Measurements from ENCODE around the gene FIBCD1.
A peak's percentile ranks its signal among the peaks of the same experiment; 100 is the strongest.

The FIBCD1 gene

DNA sequence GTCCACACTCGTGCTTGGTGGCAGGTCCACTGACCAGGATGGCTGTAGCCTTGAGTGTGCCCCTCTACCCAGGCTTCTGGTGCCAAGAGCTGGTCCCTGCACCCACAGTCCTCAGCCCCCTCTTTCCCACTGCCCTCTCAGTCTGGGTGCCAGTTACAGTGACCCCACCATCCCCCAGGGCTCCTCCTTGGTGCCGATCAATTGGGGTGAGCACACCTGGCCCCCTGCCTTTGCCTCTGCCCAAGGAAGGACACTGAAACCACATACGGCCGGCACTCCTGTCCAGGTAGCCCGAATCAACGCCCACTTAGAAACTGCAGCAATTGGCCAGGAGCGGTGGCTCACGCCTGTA lies 24.0 kb downstream of the FIBCD1 start:
- no peak for DNase-seq (ENCODE audit: low spot score)
- H3K4me2 ChIP-seq (ENCODE audit: insufficient read depth, low read length, poor library complexity, severe bottlenecking) = no peak overlapping the region
- peak overlapping the region; percentile 16 for H2BK12ac ChIP-seq (ENCODE audit: low read length)
- H2BK120ac ChIP-seq (ENCODE audit: low read depth, low read length) = no peak overlapping the region
- H2BK5ac ChIP-seq (ENCODE audit: low read length) = no peak overlapping the region
- H3K27ac ChIP-seq (replicated peaks; ENCODE audit: low read length) = no peak overlapping the region
- H3K27me3 ChIP-seq (ENCODE audit: control insufficient read depth in 3 of 3, insufficient read depth in 3 of 3, low read depth in 1 of 3, low read length in 3 of 3) = peaks cover 0 to 69% (median 2%) of the 10 kb centered on the region in 3 experiments
- H3K23ac ChIP-seq (ENCODE audit: low read depth, low read length, poor library complexity) = peak overlapping the region; percentile 99
- H3K9me3 ChIP-seq (replicated peaks in 1 of 2; ENCODE audit: control insufficient read depth in 2 of 2, insufficient read depth in 1 of 2, low read depth in 1 of 2, low read length in 2 of 2) = no peaks in the 10 kb centered on the region
- H3K4ac ChIP-seq (ENCODE audit: low read length) = peak overlapping the region; percentile 66
- H3K36me3 ChIP-seq (replicated peaks in 1 of 2; ENCODE audit: control insufficient read depth in 2 of 2, insufficient read depth in 2 of 2, low read length in 2 of 2) = no peaks in the 10 kb centered on the region
- peak overlapping the region; percentile 92 for H4K91ac ChIP-seq (ENCODE audit: low read depth, low read length, poor library complexity)
- H3K79me1 ChIP-seq (ENCODE audit: low read depth, low read length) = peaks cover 3% of the 10 kb centered on the region
- peak overlapping the region; percentile 84 for H2AK5ac ChIP-seq (ENCODE audit: low read depth, low read length)
- H3K4me3 ChIP-seq (ENCODE audit: low read length in 2 of 2) = no peak overlapping the region
- no peak overlapping the region for H4K8ac ChIP-seq (ENCODE audit: low read depth, low read length)
- H3K9ac ChIP-seq (ENCODE audit: low read depth, low read length, poor library complexity) = peak overlapping the region; percentile 63
- no CpG with 5 or more reads among the region's 8 CpGs for WGBS, 2 donors (ENCODE audit: extremely low coverage in 2 of 2, insufficient read length in 2 of 2, insufficient replicate concordance in 1 of 2)
- H2AFZ ChIP-seq (ENCODE audit: low read length) = no peak overlapping the region
- peak overlapping the region; percentile 47 for H3K14ac ChIP-seq (ENCODE audit: low read length)
- peak overlapping the region; percentile 94 for H2BK15ac ChIP-seq (ENCODE audit: low read length)
- H3K4me1 ChIP-seq (ENCODE audit: control insufficient read depth in 2 of 2, insufficient read depth in 1 of 2, low read depth in 1 of 2, low read length in 2 of 2) = peaks cover 10 to 14% of the 10 kb centered on the region in 2 donors
- peak overlapping the region; percentile 52 for H3K18ac ChIP-seq (ENCODE audit: low read length)

GRCh38 chr9:130914417-130915095 lies 24.5 kb downstream of the FIBCD1 start:
- Histone ChIP-seq H2BK15ac (ENCODE audit: low read length) (peak overlapping the region; percentile 94), H3K4me3 (ENCODE audit: low read length in 2 of 2) (no peak overlapping the region), H4K8ac (ENCODE audit: low read depth, low read length) (no peak overlapping the region), H3K9me3 (replicated peaks in 1 of 2; ENCODE audit: control insufficient read depth in 2 of 2, insufficient read depth in 1 of 2, low read depth in 1 of 2, low read length in 2 of 2) (no peaks in the 10 kb centered on the region), H3K79me1 (ENCODE audit: low read depth, low read length) (peaks cover 3% of the 10 kb centered on the region), H3K23ac (ENCODE audit: low read depth, low read length, poor library complexity) (peak overlapping the region; percentile 99), H3K27me3 (ENCODE audit: control insufficient read depth in 3 of 3, insufficient read depth in 3 of 3, low read depth in 1 of 3, low read length in 3 of 3) (peaks cover 0 to 64% (median 2%) of the 10 kb centered on the region in 3 experiments), H2BK120ac (ENCODE audit: low read depth, low read length) (no peak overlapping the region), H3K9ac (ENCODE audit: low read depth, low read length, poor library complexity) (peak overlapping the region; percentile 63), H3K18ac (ENCODE audit: low read length) (peak overlapping the region; percentile 52), H3K4me2 (ENCODE audit: insufficient read depth, low read length, poor library complexity, severe bottlenecking) (no peak overlapping the region), H3K14ac (ENCODE audit: low read length) (peak overlapping the region; percentile 47), H3K27ac (replicated peaks; ENCODE audit: low read length) (no peak overlapping the region), H2AFZ (ENCODE audit: low read length) (no peak overlapping the region), H3K4me1 (ENCODE audit: control insufficient read depth in 2 of 2, insufficient read depth in 1 of 2, low read depth in 1 of 2, low read length in 2 of 2) (peaks cover 10% of the 10 kb centered on the region in 2 donors), H2BK5ac (ENCODE audit: low read length) (no peak overlapping the region), H3K36me3 (replicated peaks in 1 of 2; ENCODE audit: control insufficient read depth in 2 of 2, insufficient read depth in 2 of 2, low read length in 2 of 2) (no peaks in the 10 kb centered on the region), H2BK12ac (ENCODE audit: low read length) (peak overlapping the region; percentile 16), H4K91ac (ENCODE audit: low read depth, low read length, poor library complexity) (peak overlapping the region; percentile 92), H2AK5ac (ENCODE audit: low read depth, low read length) (peak overlapping the region; percentile 84), H3K4ac (ENCODE audit: low read length) (peak overlapping the region; percentile 66)
- no peak for DNase-seq (ENCODE audit: low spot score)
- no CpG with 5 or more reads among the region's 24 CpGs for WGBS, 2 donors (ENCODE audit: extremely low coverage in 2 of 2, insufficient read length in 2 of 2, insufficient replicate concordance in 1 of 2)

DNA sequence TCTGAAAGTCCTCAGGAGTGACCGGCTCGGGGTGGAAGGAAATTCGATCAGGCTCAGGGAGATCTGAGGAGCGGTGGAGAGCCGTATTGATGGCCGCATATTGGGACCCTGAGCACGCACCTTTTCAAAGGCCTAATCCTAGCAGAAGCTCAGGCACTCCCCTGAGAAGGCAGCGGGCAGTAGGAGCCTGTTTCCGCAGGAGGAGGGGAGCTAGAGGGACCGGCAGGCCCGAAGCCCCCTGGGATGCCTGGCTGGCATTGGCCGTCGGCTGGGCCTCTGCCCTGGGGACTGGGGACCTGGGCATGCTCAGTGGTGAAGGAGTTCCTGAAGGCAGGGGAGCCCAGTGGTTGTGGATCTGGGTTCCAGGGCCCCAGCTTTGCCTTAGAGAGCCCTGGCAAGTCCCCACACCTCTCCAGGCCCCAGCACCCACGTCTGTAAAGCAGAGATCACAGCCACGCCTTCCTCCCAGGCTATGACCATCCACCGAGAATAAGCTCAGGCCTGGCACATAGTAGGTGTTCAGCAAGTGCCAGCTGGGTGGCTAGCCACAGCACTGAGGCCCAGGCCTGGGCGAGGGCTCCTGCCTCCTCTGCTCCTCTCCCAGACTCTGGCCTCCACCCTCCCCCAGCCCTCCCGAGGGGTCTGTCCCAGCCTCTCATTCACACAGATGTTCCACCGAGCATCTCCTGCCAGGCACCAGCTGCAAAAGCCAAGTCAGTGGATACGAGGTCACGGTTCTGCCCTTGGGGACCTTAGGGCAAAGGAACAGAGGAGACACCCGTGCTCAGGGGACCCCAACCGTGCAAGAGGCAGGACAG lies 25.2 kb downstream of the FIBCD1 start:
- peak overlapping the region; percentile 18 for H3K4me2 ChIP-seq (ENCODE audit: insufficient read depth, low read length, poor library complexity, severe bottlenecking)
- no peaks in the 10 kb centered on the region for H3K9me3 ChIP-seq (replicated peaks in 1 of 2; ENCODE audit: control insufficient read depth in 2 of 2, insufficient read depth in 1 of 2, low read depth in 1 of 2, low read length in 2 of 2)
- H3K4me1 ChIP-seq (ENCODE audit: control insufficient read depth in 2 of 2, insufficient read depth in 1 of 2, low read depth in 1 of 2, low read length in 2 of 2) = peaks cover 9 to 10% of the 10 kb centered on the region in 2 donors
- peak overlapping the region; percentile 70 for H2AK5ac ChIP-seq (ENCODE audit: low read depth, low read length)
- no peak overlapping the region for H3K4ac ChIP-seq (ENCODE audit: low read length)
- H3K9ac ChIP-seq (ENCODE audit: low read depth, low read length, poor library complexity) = no peak overlapping the region
- no peak overlapping the region for H3K27ac ChIP-seq (replicated peaks; ENCODE audit: low read length)
- peaks cover 3% of the 10 kb centered on the region for H3K79me1 ChIP-seq (ENCODE audit: low read depth, low read length)
- peak overlapping the region; percentile 50 for H3K18ac ChIP-seq (ENCODE audit: low read length)
- peak overlapping the region; percentile 99 for H3K23ac ChIP-seq (ENCODE audit: low read depth, low read length, poor library complexity)
- peak overlapping the region; percentile 15 for H2BK15ac ChIP-seq (ENCODE audit: low read length)
- H2AFZ ChIP-seq (ENCODE audit: low read length) = peak overlapping the region; percentile 76
- H3K14ac ChIP-seq (ENCODE audit: low read length) = peak overlapping the region; percentile 2
- no peak overlapping the region for H3K4me3 ChIP-seq (ENCODE audit: low read length in 2 of 2)
- H2BK5ac ChIP-seq (ENCODE audit: low read length) = no peak overlapping the region
- no peaks in the 10 kb centered on the region for H3K36me3 ChIP-seq (replicated peaks in 1 of 2; ENCODE audit: control insufficient read depth in 2 of 2, insufficient read depth in 2 of 2, low read length in 2 of 2)
- WGBS, 2 donors (ENCODE audit: extremely low coverage in 2 of 2, insufficient read length in 2 of 2, insufficient replicate concordance in 1 of 2) = no CpG with 5 or more reads among the region's 23 CpGs
- no peak overlapping the region for H4K8ac ChIP-seq (ENCODE audit: low read depth, low read length)
- peak overlapping the region; percentile 33 for H2BK12ac ChIP-seq (ENCODE audit: low read length)
- no peak overlapping the region for H2BK120ac ChIP-seq (ENCODE audit: low read depth, low read length)
- no peak overlapping the region for H4K91ac ChIP-seq (ENCODE audit: low read depth, low read length, poor library complexity)
- DNase-seq (ENCODE audit: low spot score) = no peak
- H3K27me3 ChIP-seq (ENCODE audit: control insufficient read depth in 3 of 3, insufficient read depth in 3 of 3, low read depth in 1 of 3, low read length in 3 of 3) = peaks cover 0 to 57% (median 2%) of the 10 kb centered on the region in 3 experiments
